Upper lobe of left lung (tissue), 4 donors: ENCODE measurements around the gene UBAP1.

Experiments
- CTCF ChIP-seq, 6 experiments: fragments of 450-650 bp in 4 of 6; fragments of 200-600 bp in 2 of 6; sonication (generic) in 2 of 6; IDR thresholded peaks; one replicate each; pipeline ENCODE4 v1.5.1; 2016 to 2019; ENCODE audit warnings: antibody characterized with exemption in 6 of 6
- POLR2A ChIP-seq, 4 donors: fragments of 450-650 bp; IDR thresholded peaks; one replicate each; pipeline ENCODE4 v1.5.1; 2016 to 2017; ENCODE audit warnings: antibody characterized with exemption in 4 of 4, mild to moderate bottlenecking in 2 of 4

GRCh38 chr9:34219421-34219820 lies 40.6 kb downstream of the UBAP1 start:
- TF ChIP-seq POLR2A (IDR thresholded peaks at IDR 0.05) (no peak), CTCF (IDR thresholded peaks at IDR 0.05) (no peak)
